ENCODE measurements around the gene POTEH.
"Not testable (repeated sequence)": the region's sequence is repeated elsewhere in the genome, so short reads cannot be mapped to it uniquely, and the experiment has no call there.

DNA sequence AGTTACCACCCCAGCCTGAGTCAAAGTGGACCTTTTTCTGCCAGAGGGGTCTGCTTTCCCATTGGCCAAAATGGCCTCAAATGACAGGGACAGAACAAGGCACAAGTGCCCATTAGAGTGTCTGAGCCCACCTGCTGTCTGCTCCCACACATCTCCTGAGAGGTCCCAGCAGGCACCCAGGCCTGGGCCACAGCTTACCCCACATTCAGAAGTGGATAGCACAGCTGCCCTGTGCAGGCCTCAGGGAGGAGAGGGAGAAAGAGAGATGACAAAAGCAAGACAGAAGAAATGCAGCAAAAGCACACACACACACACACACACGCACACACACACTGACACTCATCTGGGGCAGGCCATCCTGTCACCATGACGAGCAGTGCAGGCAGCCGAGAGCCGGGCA lies 4.2 kb upstream of the POTEH start:
- TF ChIP-seq, protein P1, sequence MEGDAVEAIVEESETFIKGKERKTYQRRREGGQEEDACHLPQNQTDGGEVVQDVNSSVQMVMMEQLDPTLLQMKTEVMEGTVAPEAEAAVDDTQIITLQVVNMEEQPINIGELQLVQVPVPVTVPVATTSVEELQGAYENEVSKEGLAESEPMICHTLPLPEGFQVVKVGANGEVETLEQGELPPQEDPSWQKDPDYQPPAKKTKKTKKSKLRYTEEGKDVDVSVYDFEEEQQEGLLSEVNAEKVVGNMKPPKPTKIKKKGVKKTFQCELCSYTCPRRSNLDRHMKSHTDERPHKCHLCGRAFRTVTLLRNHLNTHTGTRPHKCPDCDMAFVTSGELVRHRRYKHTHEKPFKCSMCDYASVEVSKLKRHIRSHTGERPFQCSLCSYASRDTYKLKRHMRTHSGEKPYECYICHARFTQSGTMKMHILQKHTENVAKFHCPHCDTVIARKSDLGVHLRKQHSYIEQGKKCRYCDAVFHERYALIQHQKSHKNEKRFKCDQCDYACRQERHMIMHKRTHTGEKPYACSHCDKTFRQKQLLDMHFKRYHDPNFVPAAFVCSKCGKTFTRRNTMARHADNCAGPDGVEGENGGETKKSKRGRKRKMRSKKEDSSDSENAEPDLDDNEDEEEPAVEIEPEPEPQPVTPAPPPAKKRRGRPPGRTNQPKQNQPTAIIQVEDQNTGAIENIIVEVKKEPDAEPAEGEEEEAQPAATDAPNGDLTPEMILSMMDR (IDR thresholded peaks at IDR 0.05), result not testable (repeated sequence)
- not testable (repeated sequence) for TF ChIP-seq POLR2A (IDR thresholded peaks at IDR 0.05)

Measured in thyroid gland (tissue), 4 donors.